GM12878 (cell line): ENCODE data around the gene ME3. TPM values are rescaled to one million over a fixed set of nuclear protein-coding genes. Genes with fewer than 3 reads are reported as not detected.

Source experiments
- ATAC-seq: fragments of 200-7000 bp; cut with Tn5 transposase; 3 replicates; pipeline ENCODE4 v1.9.1; 2020; ENCODE audit warnings: mild to moderate bottlenecking, moderate library complexity
- BruUV-seq: library from RNA; stranded (reverse); fragments of 400-500 nt; replicated peaks from 2 replicates; lab custom pipeline; 2021; lab: Mats Ljungman, UMichigan
- CTCF ChIA-PET: fragments of 300-600 bp; sonication (Branson Sonifier 250); formaldehyde crosslinking; extraction: SDS; loops from one replicate; lab custom pipeline; 2021; ENCODE audit warnings: inconsistent platforms; lab: Yijun Ruan, JAX
- POLR2A ChIA-PET: fragments of 350-600 bp; formaldehyde crosslinking; extraction: SDS; loops from one replicate; lab custom pipeline; 2021; ENCODE audit warnings: inconsistent platforms; lab: Charles Lee
- RAD21 ChIA-PET: fragments of 300-600 bp; sonication (Branson Sonifier 250); formaldehyde crosslinking; loops from one replicate; lab custom pipeline; 2023; ENCODE audit warnings: antibody characterized with exemption; ENCODE audit not compliant: unreplicated experiment; lab: Charles Lee
- SMC1A ChIA-PET: fragments of 300-600 bp; sonication (Branson Sonifier 250); formaldehyde crosslinking; loops from one replicate; lab custom pipeline; 2023; ENCODE audit not compliant: unreplicated experiment, uncharacterized antibody; lab: Charles Lee
- DNase-seq: peaks from one replicate; pipeline ENCODE4 v3.0.0-alpha.2; 2011; ENCODE audit warnings: low read depth, low spot score
- FAIRE-seq: peaks from 3 replicates; lab custom pipeline; 2011; peaks lifted over from hg19 to GRCh38; lab: Jason Lieb, UNC
- H2AFZ ChIP-seq: 2 replicates; pipeline ENCODE4 v1.6.0; 2011; ENCODE audit warnings: low read depth, low read length, control low read depth; ENCODE audit not compliant: control insufficient read depth
- H3K27ac ChIP-seq: 2 replicates; pipeline ENCODE4 v1.5.1; 2011; ENCODE audit warnings: control low read depth; ENCODE audit not compliant: control insufficient read depth, insufficient read depth
- H3K27me3 ChIP-seq, 2 experiments: replicated peaks in 1 of 2; 2 replicates each; pipeline versions ENCODE4 v1.6.0 to v1.6.1; 2011; ENCODE audit warnings: low read length in 1 of 2; ENCODE audit not compliant: control insufficient read depth in 2 of 2, insufficient read depth in 2 of 2
- H3K36me3 ChIP-seq, 2 experiments: 2 replicates each; pipeline ENCODE4 v1.5.1; 2011; ENCODE audit warnings: low read length in 1 of 2; ENCODE audit not compliant: control insufficient read depth in 2 of 2, insufficient read depth in 2 of 2
- H3K4me1 ChIP-seq: 2 replicates; pipeline ENCODE4 v1.6.1; 2011; ENCODE audit warnings: mild to moderate bottlenecking, low read length, moderate library complexity, mixed read lengths; ENCODE audit not compliant: control insufficient read depth, insufficient read depth
- H3K4me2 ChIP-seq: 2 replicates; pipeline ENCODE4 v1.6.0; 2011; ENCODE audit warnings: control low read depth; ENCODE audit not compliant: control insufficient read depth, insufficient read depth
- H3K4me3 ChIP-seq: fragments of 200-600 bp; sonication (generic); 2 replicates; pipeline ENCODE4 v1.5.1; 2016
- H3K79me2 ChIP-seq: 2 replicates; pipeline ENCODE4 v1.6.0; 2011; ENCODE audit warnings: low read length; ENCODE audit not compliant: control insufficient read depth, insufficient read depth
- H3K9ac ChIP-seq: 2 replicates; pipeline ENCODE4 v1.8.0; 2011; ENCODE audit warnings: low read length, control low read depth, mixed read lengths; ENCODE audit not compliant: control insufficient read depth, insufficient read depth
- H3K9me3 ChIP-seq: replicated peaks from 3 replicates; pipeline ENCODE4 v1.5.1; 2011; ENCODE audit warnings: mild to moderate bottlenecking, low read length; ENCODE audit not compliant: control insufficient read depth, insufficient read depth
- H4K20me1 ChIP-seq: 2 replicates; pipeline ENCODE4 v1.6.0; 2011; ENCODE audit not compliant: control insufficient read depth, insufficient read depth
- CBX5 ChIP-seq: sonication (generic); IDR thresholded peaks from 2 replicates; pipeline ENCODE4 v1.6.1; 2016; ENCODE audit warnings: low read depth, moderate library complexity, mild to moderate bottlenecking, inconsistent platforms
- CEBPZ ChIP-seq: fragments of 150-350 bp; IDR thresholded peaks from 2 replicates; pipeline ENCODE4 v1.6.1; 2016; ENCODE audit warnings: low read depth, low read length
- CREM ChIP-seq: IDR thresholded peaks from 2 replicates; pipeline ENCODE4 v1.6.1; 2014; ENCODE audit warnings: antibody characterized with exemption, low read depth
- WGBS: methylation state at CpG from one replicate; pipeline ENCODE4 v1.1.6; 2016; ENCODE audit warnings: low lambda C conversion rate; ENCODE audit not compliant: insufficient replicate concordance, insufficient coverage; ENCODE audit errors: missing lambda C conversion rate; 5-methylcytosine and 5-hydroxymethylcytosine counted together
- in situ Hi-C: fragments of 300-500 bp; cut with MboI; formaldehyde crosslinking; loops from 9 replicates; pipeline ENCODE4 v1.14.3; 2018; ENCODE audit warnings: mixed read lengths
- intact Hi-C: fragments of 100-400 bp; cut with micrococcal nuclease; formaldehyde crosslinking; loops from one replicate; pipeline ENCODE4 v1.14.2; 2022; ENCODE audit not compliant: unreplicated experiment
- polyA plus RNA-seq, 11 experiments: library from polyadenylated mRNA; depleted of rRNA in 4 of 11; unstranded in 6 of 11; stranded (reverse) in 5 of 11; fragments of >200 nt; fragmentation: Nextera tagmentation in 4 of 11; fragmentation: Illumina TruSeq in 1 of 11; extraction: Ambion mirVana in 4 of 11; extraction: Trizol in 1 of 11; gene quantifications; 1 replicate in 1 of 11; 2 replicates in 10 of 11; pipeline versions ENCODE4 v1.2.1 to v1.2.3, GENCODE V29; 2011 to 2016; ENCODE audit warnings: inconsistent platforms in 2 of 11, missing spikeins in 2 of 11, low read depth in 1 of 11
- total RNA-seq, 4 experiments: library from RNA; depleted of rRNA in 3 of 4; stranded (reverse); fragments of >200 nt in 3 of 4; fragmentation: Illumina TruSeq in 1 of 4; extraction: Trizol in 1 of 4; gene quantifications; 2 replicates each; pipeline versions ENCODE4 v1.2.1 to v1.2.3, GENCODE V29; 2013 to 2021
- TF ChIP-seq, protein P1 (sequence below): fragments of 450-650 bp; IDR thresholded peaks from 2 replicates; pipeline ENCODE4 v1.6.1; 2016; ENCODE audit warnings: mild to moderate bottlenecking
- TF ChIP-seq, protein P2 (sequence below): fragments of 450-650 bp; IDR thresholded peaks from 2 replicates; pipeline ENCODE4 v1.6.1; 2017; ENCODE audit warnings: borderline replicate concordance
- TF ChIP-seq, protein P3 (sequence below): IDR thresholded peaks from 2 replicates; pipeline ENCODE4 v1.6.1; 2012; ENCODE audit warnings: low read depth, low read length, improper control_type of control experiment

ME3 gene
- total and polyA plus RNA-seq, 10 of the 15 experiments (the other 5 are each of a cell fraction or from before 2014, with no cell fraction given) = 0.06 to 0.40 (median 0.19) TPM; not detected in 2

GRCh38 chr11:86460461-86461385 is 211.7 kb downstream of the ME3 start:
- SMC1A ChIA-PET = interaction anchor here (0.8 to 2.9 kb wide), 5 partner anchors 12 to 353 kb away, joined by 3 to 19 read pairs (median 4); no protein-coding TSS in a partner anchor
- FAIRE-seq = no peak
- no peak overlapping the region for H2AFZ ChIP-seq
- DNase-seq = no peak
- TF ChIP-seq CEBPZ (no peak), CBX5 (no peak), CREM (no peak)
- TF ChIP-seq, protein P1, sequence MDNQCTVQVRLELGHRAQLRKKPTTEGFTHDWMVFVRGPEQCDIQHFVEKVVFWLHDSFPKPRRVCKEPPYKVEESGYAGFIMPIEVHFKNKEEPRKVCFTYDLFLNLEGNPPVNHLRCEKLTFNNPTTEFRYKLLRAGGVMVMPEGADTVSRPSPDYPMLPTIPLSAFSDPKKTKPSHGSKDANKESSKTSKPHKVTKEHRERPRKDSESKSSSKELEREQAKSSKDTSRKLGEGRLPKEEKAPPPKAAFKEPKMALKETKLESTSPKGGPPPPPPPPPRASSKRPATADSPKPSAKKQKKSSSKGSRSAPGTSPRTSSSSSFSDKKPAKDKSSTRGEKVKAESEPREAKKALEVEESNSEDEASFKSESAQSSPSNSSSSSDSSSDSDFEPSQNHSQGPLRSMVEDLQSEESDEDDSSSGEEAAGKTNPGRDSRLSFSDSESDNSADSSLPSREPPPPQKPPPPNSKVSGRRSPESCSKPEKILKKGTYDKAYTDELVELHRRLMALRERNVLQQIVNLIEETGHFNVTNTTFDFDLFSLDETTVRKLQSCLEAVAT = no peak
- TF ChIP-seq, protein P2, sequence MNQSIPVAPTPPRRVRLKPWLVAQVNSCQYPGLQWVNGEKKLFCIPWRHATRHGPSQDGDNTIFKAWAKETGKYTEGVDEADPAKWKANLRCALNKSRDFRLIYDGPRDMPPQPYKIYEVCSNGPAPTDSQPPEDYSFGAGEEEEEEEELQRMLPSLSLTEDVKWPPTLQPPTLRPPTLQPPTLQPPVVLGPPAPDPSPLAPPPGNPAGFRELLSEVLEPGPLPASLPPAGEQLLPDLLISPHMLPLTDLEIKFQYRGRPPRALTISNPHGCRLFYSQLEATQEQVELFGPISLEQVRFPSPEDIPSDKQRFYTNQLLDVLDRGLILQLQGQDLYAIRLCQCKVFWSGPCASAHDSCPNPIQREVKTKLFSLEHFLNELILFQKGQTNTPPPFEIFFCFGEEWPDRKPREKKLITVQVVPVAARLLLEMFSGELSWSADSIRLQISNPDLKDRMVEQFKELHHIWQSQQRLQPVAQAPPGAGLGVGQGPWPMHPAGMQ = no peak
- TF ChIP-seq, protein P3, sequence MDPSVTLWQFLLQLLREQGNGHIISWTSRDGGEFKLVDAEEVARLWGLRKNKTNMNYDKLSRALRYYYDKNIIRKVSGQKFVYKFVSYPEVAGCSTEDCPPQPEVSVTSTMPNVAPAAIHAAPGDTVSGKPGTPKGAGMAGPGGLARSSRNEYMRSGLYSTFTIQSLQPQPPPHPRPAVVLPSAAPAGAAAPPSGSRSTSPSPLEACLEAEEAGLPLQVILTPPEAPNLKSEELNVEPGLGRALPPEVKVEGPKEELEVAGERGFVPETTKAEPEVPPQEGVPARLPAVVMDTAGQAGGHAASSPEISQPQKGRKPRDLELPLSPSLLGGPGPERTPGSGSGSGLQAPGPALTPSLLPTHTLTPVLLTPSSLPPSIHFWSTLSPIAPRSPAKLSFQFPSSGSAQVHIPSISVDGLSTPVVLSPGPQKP = no peak
- H3K79me2 ChIP-seq = no peaks in the 10 kb centered on the region
- intact Hi-C loops = no loop called here
- H3K36me3 ChIP-seq = no peaks in the 10 kb centered on the region
- no peaks in the 10 kb centered on the region for H4K20me1 ChIP-seq
- in situ Hi-C loops = no loop called here
- H3K4me2 ChIP-seq = no peak overlapping the region
- H3K4me3 ChIP-seq = no peak overlapping the region
- H3K9ac ChIP-seq = no peak overlapping the region
- H3K9me3 ChIP-seq = no peaks in the 10 kb centered on the region
- H3K27me3 ChIP-seq = no peaks in the 10 kb centered on the region
- POLR2A ChIA-PET = no interaction called here
- ATAC-seq = no peak
- CTCF ChIA-PET = interaction anchor here (0.6 to 7.3 kb wide), 6 partner anchors 23 to 360 kb away, joined by 3 to 45 read pairs (median 4); no protein-coding TSS in a partner anchor
- RAD21 ChIA-PET = interaction anchor here (1.7 kb wide), 1 partner anchor 148 kb away, joined by 10 read pairs; no protein-coding TSS in a partner anchor
- no TSS peak for BruUV-seq
- H3K27ac ChIP-seq = no peak overlapping the region
- WGBS = 20% methylated on average over 9 of the region's 9 CpGs
- H3K4me1 ChIP-seq = no peaks in the 10 kb centered on the region
